ENCODE data around the gene CABLES1.

GRCh38 chr18:23087352-23087751 is 47.9 kb upstream of the CABLES1 start:
- no peak for TF ChIP-seq CTCF (optimal IDR thresholded peaks at IDR 0.05 in 1 of 3, IDR thresholded peaks at IDR 0.05 in 1 of 3, conservative IDR thresholded peaks at IDR 0.05 in 1 of 3; ENCODE audit: extremely low read depth in 1 of 3, insufficient read depth in 2 of 3, low read length in 3 of 3)
- TF ChIP-seq EZH2 (IDR thresholded peaks at IDR 0.05; ENCODE audit: low read length), result no peak

Data from keratinocyte (primary cell).